ENCODE measurements around the gene FBXL19. TPM values are rescaled to one million over a fixed set of nuclear protein-coding genes. Genes with fewer than 3 reads are reported as not detected.

Gene FBXL19
- total and polyA plus RNA-seq, 2 of the 13 experiments (the other 11 are each of a cell fraction or from before 2014, with no cell fraction given), result 6.0 to 13.7 TPM

GRCh38 chr16:30984669-30985400 is 61.5 kb downstream of the FBXL19 start, which contains the start of gene HSD3B7 (continued):
- TF ChIP-seq E2F2 (CRISPR knock-in tag; IDR thresholded peaks at IDR 0.05; ENCODE audit: borderline replicate concordance), result 0 out of 2 replicates have a peak, but pooled peaks have one; percentile 60
- peak; percentile 69; the same call in 1 of the 2 replicates for TF ChIP-seq ZFP37 (CRISPR knock-in tag; IDR thresholded peaks at IDR 0.05; ENCODE audit: borderline replicate concordance)
- no peak for TF ChIP-seq ZNF382 (CRISPR knock-in tag; IDR thresholded peaks at IDR 0.05; ENCODE audit: borderline replicate concordance)
- TF ChIP-seq, protein P1, sequence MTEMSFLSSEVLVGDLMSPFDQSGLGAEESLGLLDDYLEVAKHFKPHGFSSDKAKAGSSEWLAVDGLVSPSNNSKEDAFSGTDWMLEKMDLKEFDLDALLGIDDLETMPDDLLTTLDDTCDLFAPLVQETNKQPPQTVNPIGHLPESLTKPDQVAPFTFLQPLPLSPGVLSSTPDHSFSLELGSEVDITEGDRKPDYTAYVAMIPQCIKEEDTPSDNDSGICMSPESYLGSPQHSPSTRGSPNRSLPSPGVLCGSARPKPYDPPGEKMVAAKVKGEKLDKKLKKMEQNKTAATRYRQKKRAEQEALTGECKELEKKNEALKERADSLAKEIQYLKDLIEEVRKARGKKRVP (CRISPR knock-in tag; IDR thresholded peaks at IDR 0.05), result no peak
- TF ChIP-seq ZNF350 (CRISPR knock-in tag; IDR thresholded peaks at IDR 0.05; ENCODE audit: borderline replicate concordance, low read depth), result peak; percentile 39; the same call in 1 of the 2 replicates
- no peak for TF ChIP-seq ZNF782 (CRISPR knock-in tag; IDR thresholded peaks at IDR 0.05; ENCODE audit: borderline replicate concordance)
- TF ChIP-seq, protein P2, sequence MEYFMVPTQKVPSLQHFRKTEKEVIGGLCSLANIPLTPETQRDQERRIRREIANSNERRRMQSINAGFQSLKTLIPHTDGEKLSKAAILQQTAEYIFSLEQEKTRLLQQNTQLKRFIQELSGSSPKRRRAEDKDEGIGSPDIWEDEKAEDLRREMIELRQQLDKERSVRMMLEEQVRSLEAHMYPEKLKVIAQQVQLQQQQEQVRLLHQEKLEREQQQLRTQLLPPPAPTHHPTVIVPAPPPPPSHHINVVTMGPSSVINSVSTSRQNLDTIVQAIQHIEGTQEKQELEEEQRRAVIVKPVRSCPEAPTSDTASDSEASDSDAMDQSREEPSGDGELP (IDR thresholded peaks at IDR 0.05; ENCODE audit: borderline replicate concordance, low read depth), result no peak
- no peak for TF ChIP-seq ZNF703 (CRISPR knock-in tag; IDR thresholded peaks at IDR 0.05; ENCODE audit: borderline replicate concordance)
- TF ChIP-seq ZNF512 (CRISPR knock-in tag; IDR thresholded peaks at IDR 0.05), result no peak
- TF ChIP-seq, protein P3, sequence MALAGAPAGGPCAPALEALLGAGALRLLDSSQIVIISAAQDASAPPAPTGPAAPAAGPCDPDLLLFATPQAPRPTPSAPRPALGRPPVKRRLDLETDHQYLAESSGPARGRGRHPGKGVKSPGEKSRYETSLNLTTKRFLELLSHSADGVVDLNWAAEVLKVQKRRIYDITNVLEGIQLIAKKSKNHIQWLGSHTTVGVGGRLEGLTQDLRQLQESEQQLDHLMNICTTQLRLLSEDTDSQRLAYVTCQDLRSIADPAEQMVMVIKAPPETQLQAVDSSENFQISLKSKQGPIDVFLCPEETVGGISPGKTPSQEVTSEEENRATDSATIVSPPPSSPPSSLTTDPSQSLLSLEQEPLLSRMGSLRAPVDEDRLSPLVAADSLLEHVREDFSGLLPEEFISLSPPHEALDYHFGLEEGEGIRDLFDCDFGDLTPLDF (CRISPR knock-in tag; IDR thresholded peaks at IDR 0.05), result peak; percentile 21; the same call in 1 of the 2 replicates
- TF ChIP-seq ZNF879 (CRISPR knock-in tag; IDR thresholded peaks at IDR 0.05), result no peak
- TF ChIP-seq, protein P4, sequence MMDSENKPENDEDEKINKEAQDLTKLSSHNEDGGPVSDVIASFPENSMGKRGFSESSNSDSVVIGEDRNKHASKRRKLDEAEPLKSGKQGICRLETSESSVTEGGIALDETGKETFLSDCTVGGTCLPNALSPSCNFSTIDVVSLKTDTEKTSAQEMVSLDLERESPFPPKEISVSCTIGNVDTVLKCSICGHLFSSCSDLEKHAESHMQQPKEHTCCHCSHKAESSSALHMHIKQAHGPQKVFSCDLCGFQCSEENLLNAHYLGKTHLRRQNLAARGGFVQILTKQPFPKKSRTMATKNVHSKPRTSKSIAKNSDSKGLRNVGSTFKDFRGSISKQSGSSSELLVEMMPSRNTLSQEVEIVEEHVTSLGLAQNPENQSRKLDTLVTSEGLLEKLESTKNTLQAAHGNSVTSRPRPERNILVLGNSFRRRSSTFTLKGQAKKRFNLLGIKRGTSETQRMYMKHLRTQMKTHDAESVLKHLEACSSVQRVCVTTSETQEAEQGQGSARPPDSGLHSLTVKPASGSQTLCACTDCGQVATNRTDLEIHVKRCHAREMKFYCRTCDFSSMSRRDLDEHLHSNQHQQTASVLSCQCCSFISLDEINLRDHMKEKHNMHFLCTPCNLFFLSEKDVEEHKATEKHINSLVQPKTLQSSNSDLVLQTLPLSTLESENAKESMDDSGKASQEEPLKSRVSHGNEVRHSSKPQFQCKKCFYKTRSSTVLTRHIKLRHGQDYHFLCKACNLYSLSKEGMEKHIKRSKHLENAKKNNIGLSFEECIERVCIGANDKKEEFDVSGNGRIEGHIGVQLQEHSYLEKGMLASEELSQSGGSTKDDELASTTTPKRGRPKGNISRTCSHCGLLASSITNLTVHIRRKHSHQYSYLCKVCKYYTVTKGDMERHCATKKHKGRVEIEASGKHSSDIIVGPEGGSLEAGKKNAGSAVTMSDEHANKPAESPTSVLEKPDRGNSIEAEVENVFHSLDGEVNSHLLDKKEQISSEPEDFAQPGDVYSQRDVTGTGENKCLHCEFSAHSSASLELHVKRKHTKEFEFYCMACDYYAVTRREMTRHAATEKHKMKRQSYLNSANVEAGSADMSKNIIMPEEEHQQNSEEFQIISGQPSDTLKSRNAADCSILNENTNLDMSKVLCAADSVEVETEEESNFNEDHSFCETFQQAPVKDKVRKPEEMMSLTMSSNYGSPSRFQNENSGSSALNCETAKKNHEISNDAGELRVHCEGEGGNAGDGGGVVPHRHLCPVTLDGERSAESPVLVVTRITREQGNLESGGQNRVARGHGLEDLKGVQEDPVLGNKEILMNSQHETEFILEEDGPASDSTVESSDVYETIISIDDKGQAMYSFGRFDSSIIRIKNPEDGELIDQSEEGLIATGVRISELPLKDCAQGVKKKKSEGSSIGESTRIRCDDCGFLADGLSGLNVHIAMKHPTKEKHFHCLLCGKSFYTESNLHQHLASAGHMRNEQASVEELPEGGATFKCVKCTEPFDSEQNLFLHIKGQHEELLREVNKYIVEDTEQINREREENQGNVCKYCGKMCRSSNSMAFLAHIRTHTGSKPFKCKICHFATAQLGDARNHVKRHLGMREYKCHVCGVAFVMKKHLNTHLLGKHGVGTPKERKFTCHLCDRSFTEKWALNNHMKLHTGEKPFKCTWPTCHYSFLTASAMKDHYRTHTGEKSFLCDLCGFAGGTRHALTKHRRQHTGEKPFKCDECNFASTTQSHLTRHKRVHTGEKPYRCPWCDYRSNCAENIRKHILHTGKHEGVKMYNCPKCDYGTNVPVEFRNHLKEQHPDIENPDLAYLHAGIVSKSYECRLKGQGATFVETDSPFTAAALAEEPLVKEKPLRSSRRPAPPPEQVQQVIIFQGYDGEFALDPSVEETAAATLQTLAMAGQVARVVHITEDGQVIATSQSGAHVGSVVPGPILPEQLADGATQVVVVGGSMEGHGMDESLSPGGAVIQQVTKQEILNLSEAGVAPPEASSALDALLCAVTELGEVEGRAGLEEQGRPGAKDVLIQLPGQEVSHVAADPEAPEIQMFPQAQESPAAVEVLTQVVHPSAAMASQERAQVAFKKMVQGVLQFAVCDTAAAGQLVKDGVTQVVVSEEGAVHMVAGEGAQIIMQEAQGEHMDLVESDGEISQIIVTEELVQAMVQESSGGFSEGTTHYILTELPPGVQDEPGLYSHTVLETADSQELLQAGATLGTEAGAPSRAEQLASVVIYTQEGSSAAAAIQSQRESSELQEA (CRISPR knock-in tag; IDR thresholded peaks at IDR 0.05; ENCODE audit: not compliant biosample characterization), result peak; percentile 45

All from HepG2 (cell line).